GM19328 (cell line): ENCODE results near the gene CMSS1.
A peak's percentile ranks its signal among the peaks of the same experiment; 100 is the strongest.

Experiments
- ATAC-seq: cut with Tn5 transposase; IDR thresholded peaks from one replicate; pipeline ENCODE4 v1.9.1; 2021; ENCODE audit warnings: mild to moderate bottlenecking, moderate library complexity; ENCODE audit not compliant: unreplicated experiment

The CMSS1 gene

GRCh38 chr3:99954914-99955644 is 137.4 kb downstream of the CMSS1 start:
- ATAC-seq: no peak

- ATAC-seq: no peak
These were observed 138.3 kb downstream of the CMSS1 start for GRCh38 chr3:99955773-99956562.

- ATAC-seq: no peak
These were observed 139.6 kb downstream of the CMSS1 start for GRCh38 chr3:99957151-99957796.

GRCh38 chr3:99958222-99958912 is 140.7 kb downstream of the CMSS1 start:
- no peak for ATAC-seq

GRCh38 chr3:99960123-99960878 is 142.6 kb downstream of the CMSS1 start:
- no peak for ATAC-seq

- no peak for ATAC-seq
These were observed 143.3 kb downstream of the CMSS1 start for GRCh38 chr3:99960941-99961340.

GRCh38 chr3:99961756-99962515 is 144.3 kb downstream of the CMSS1 start:
- no peak for ATAC-seq

- ATAC-seq: no peak
These were observed 145.0 kb downstream of the CMSS1 start for GRCh38 chr3:99962703-99963102.

GRCh38 chr3:99965077-99965476 is 147.4 kb downstream of the CMSS1 start:
- ATAC-seq: no peak

GRCh38 chr3:99965681-99966408 is 148.2 kb downstream of the CMSS1 start:
- no peak for ATAC-seq

- no peak for ATAC-seq
These were observed 149.2 kb downstream of the CMSS1 start for GRCh38 chr3:99966662-99967416.

GRCh38 chr3:99967796-99968195 is 150.1 kb downstream of the CMSS1 start:
- no peak for ATAC-seq

GRCh38 chr3:99969136-99969535 is 151.5 kb downstream of the CMSS1 start:
- no peak for ATAC-seq

- peak; percentile 83 for ATAC-seq
These were observed 152.5 kb downstream of the CMSS1 start for GRCh38 chr3:99970198-99970597.

- no peak for ATAC-seq
These were observed 154.1 kb downstream of the CMSS1 start for GRCh38 chr3:99971761-99972160.

GRCh38 chr3:99972380-99973104 is 154.9 kb downstream of the CMSS1 start:
- no peak for ATAC-seq

- no peak for ATAC-seq
These were observed 157.3 kb downstream of the CMSS1 start for GRCh38 chr3:99974989-99975388.

GRCh38 chr3:99976584-99976983 is 158.9 kb downstream of the CMSS1 start:
- no peak for ATAC-seq
